IMR-90 (cell line): ENCODE measurements around the gene ITGA1. TPM values are rescaled to one million over a fixed set of nuclear protein-coding genes. Genes with fewer than 3 reads are reported as not detected.

Source experiments
- ATAC-seq: fragments of 200-7000 bp; cut with Tn5 transposase; 2 replicates; pipeline ENCODE4 v1.9.1; 2020; ENCODE audit warnings: low read depth, mild to moderate bottlenecking, moderate library complexity
- BruUV-seq: library from RNA; stranded (reverse); fragments of 400-500 nt; replicated peaks from 2 replicates; lab custom pipeline; 2021; lab: Mats Ljungman, UMichigan
- CTCF ChIA-PET: fragments of 300-600 bp; formaldehyde crosslinking; extraction: SDS; loops from one replicate; lab custom pipeline; 2021; ENCODE audit warnings: antibody characterized with exemption; lab: Yijun Ruan, JAX
- POLR2A ChIA-PET: fragments of 300-600 bp; sonication (Branson Sonifier 250); formaldehyde crosslinking; loops from one replicate; lab custom pipeline; 2022; ENCODE audit warnings: antibody characterized with exemption; ENCODE audit not compliant: unreplicated experiment; lab: Charles Lee
- DNase-seq: peaks from one replicate; pipeline ENCODE4 v3.0.0; 2013
- H2AFZ ChIP-seq: replicated peaks from 2 replicates; pipeline ENCODE3; 2013; ENCODE audit warnings: low read length, mild to moderate bottlenecking; ENCODE audit not compliant: poor library complexity
- H2AK5ac ChIP-seq: 2 replicates; pipeline ENCODE4 v1.6.1; 2013; ENCODE audit warnings: low read depth, low read length, inconsistent platforms
- H2AK9ac ChIP-seq: replicated peaks from 2 replicates; pipeline ENCODE3; 2013; ENCODE audit warnings: mild to moderate bottlenecking, low read depth, low read length, moderate library complexity; ENCODE audit not compliant: poor library complexity
- H2BK120ac ChIP-seq: 2 replicates; pipeline ENCODE4 v1.6.1; 2013; ENCODE audit warnings: low read depth, low read length, inconsistent platforms
- H2BK15ac ChIP-seq: 3 replicates; pipeline ENCODE4 v1.6.1; 2013; ENCODE audit warnings: low read depth, low read length, inconsistent platforms
- H2BK20ac ChIP-seq: 2 replicates; pipeline ENCODE4 v1.6.1; 2013; ENCODE audit warnings: low read depth, mild to moderate bottlenecking, inconsistent platforms, low read length, moderate library complexity
- H2BK5ac ChIP-seq: 2 replicates; pipeline ENCODE4 v1.6.1; 2013; ENCODE audit warnings: mild to moderate bottlenecking, low read depth, low read length, inconsistent platforms; ENCODE audit not compliant: poor library complexity, severe bottlenecking
- H3K14ac ChIP-seq: replicated peaks from 2 replicates; pipeline ENCODE4 v1.6.1; 2013; ENCODE audit warnings: low read depth, low read length, inconsistent platforms
- H3K18ac ChIP-seq: 2 replicates; pipeline ENCODE4 v1.6.1; 2013; ENCODE audit warnings: low read depth, low read length, control low read depth
- H3K23ac ChIP-seq: 2 replicates; pipeline ENCODE4 v1.6.1; 2013; ENCODE audit warnings: low read depth, low read length, inconsistent platforms
- H3K27ac ChIP-seq: 2 replicates; pipeline ENCODE4 v1.5.1; 2013; ENCODE audit warnings: mild to moderate bottlenecking, control low read depth, low read length; ENCODE audit not compliant: insufficient read depth
- H3K27me3 ChIP-seq: 2 replicates; pipeline ENCODE4 v1.6.1; 2013; ENCODE audit warnings: low read length; ENCODE audit not compliant: control insufficient read depth, insufficient read depth
- H3K36me3 ChIP-seq: 2 replicates; pipeline ENCODE4 v1.6.1; 2013; ENCODE audit warnings: low read length, mixed read lengths; ENCODE audit not compliant: control insufficient read depth, insufficient read depth
- H3K4ac ChIP-seq: 2 replicates; pipeline ENCODE4 v1.6.1; 2013; ENCODE audit warnings: low read depth, low read length, inconsistent platforms
- H3K4me1 ChIP-seq: 2 replicates; pipeline ENCODE4 v1.6.1; 2013; ENCODE audit warnings: low read length, mixed read lengths; ENCODE audit not compliant: control insufficient read depth, insufficient read depth
- H3K4me2 ChIP-seq: 2 replicates; pipeline ENCODE4 v1.6.1; 2013; ENCODE audit warnings: low read depth, mild to moderate bottlenecking, control low read depth, low read length, moderate library complexity
- H3K4me3 ChIP-seq: 2 replicates; pipeline ENCODE4 v1.5.1; 2013; ENCODE audit warnings: low read depth, mild to moderate bottlenecking, control low read depth, low read length, moderate library complexity; ENCODE audit not compliant: insufficient read depth
- H3K56ac ChIP-seq: 2 replicates; pipeline ENCODE4 v1.6.1; 2013; ENCODE audit warnings: low read length, inconsistent platforms; ENCODE audit not compliant: insufficient read depth; ENCODE audit errors: extremely low read depth
- H3K79me1 ChIP-seq, 2 experiments: 2 replicates each; pipeline ENCODE4 v1.6.1; 2013; ENCODE audit warnings: low read length in 2 of 2, inconsistent platforms in 1 of 2, low read depth in 1 of 2
- H3K9ac ChIP-seq: 2 replicates; pipeline ENCODE4 v1.6.1; 2013; ENCODE audit warnings: low read depth, low read length, control low read depth
- H3K9me1 ChIP-seq: 2 replicates; pipeline ENCODE4 v1.6.1; 2013; ENCODE audit warnings: low read length, inconsistent platforms; ENCODE audit not compliant: insufficient read depth
- H3K9me3 ChIP-seq: 2 replicates; pipeline ENCODE4 v1.6.1; 2013; ENCODE audit warnings: low read length; ENCODE audit not compliant: control insufficient read depth, insufficient read depth
- H4K20me1 ChIP-seq: 2 replicates; pipeline ENCODE4 v1.6.1; 2013; ENCODE audit warnings: low read length, inconsistent platforms; ENCODE audit not compliant: insufficient read depth
- H4K5ac ChIP-seq: 2 replicates; pipeline ENCODE4 v1.6.1; 2013; ENCODE audit warnings: mild to moderate bottlenecking, low read depth, low read length, control low read depth
- H4K8ac ChIP-seq, 2 experiments: 2 replicates each; pipeline ENCODE4 v1.6.1; 2013; ENCODE audit warnings: low read depth in 2 of 2, low read length in 2 of 2, control low read depth in 1 of 2, inconsistent platforms in 1 of 2
- H4K91ac ChIP-seq: 2 replicates; pipeline ENCODE4 v1.6.1; 2013; ENCODE audit warnings: low read depth, low read length, inconsistent platforms; ENCODE audit not compliant: insufficient read depth
- BHLHE40 ChIP-seq: fragments of 150-350 bp; IDR thresholded peaks from 2 replicates; pipeline ENCODE4 v1.6.1; 2016; ENCODE audit warnings: mild to moderate bottlenecking, low read depth, low read length
- CEBPB ChIP-seq: IDR thresholded peaks from 2 replicates; pipeline ENCODE4 v1.6.1; 2012; ENCODE audit warnings: low read depth, low read length, improper control_type of control experiment
- CHD1 ChIP-seq: IDR thresholded peaks from 2 replicates; pipeline ENCODE4 v1.6.1; 2012; ENCODE audit warnings: low read depth, low read length, improper control_type of control experiment
- MAZ ChIP-seq: IDR thresholded peaks from 2 replicates; pipeline ENCODE4 v1.6.1; 2012; ENCODE audit warnings: low read depth, mild to moderate bottlenecking, low read length, improper control_type of control experiment, moderate library complexity, borderline replicate concordance
- NFE2L2 ChIP-seq: fragments of 150-350 bp; IDR thresholded peaks from 2 replicates; pipeline ENCODE4 v1.6.1; 2016; ENCODE audit warnings: low read depth, mild to moderate bottlenecking, low read length
- POLR2A ChIP-seq: IDR thresholded peaks from 2 replicates; pipeline ENCODE4 v1.6.1; 2012; ENCODE audit warnings: mild to moderate bottlenecking, low read depth, low read length
- RAD21 ChIP-seq: IDR thresholded peaks from 2 replicates; pipeline ENCODE4 v1.6.1; 2012; ENCODE audit warnings: low read length, improper control_type of control experiment
- RCOR1 ChIP-seq: IDR thresholded peaks from 2 replicates; pipeline ENCODE4 v1.6.1; 2012; ENCODE audit warnings: mild to moderate bottlenecking, low read length, improper control_type of control experiment; ENCODE audit not compliant: insufficient replicate concordance
- SMC3 ChIP-seq: fragments of 150-350 bp; IDR thresholded peaks from 2 replicates; pipeline ENCODE4 v1.6.1; 2016; ENCODE audit warnings: low read depth, mild to moderate bottlenecking, antibody characterized with exemption, low read length, moderate library complexity
- WGBS, 2 experiments: methylation state at CpG; one replicate each; pipeline versions ENCODE4 v1.1.5 to v1.1.7; 2013; ENCODE audit warnings: missing lambda C conversion rate in 2 of 2; ENCODE audit not compliant: insufficient read length in 1 of 2; ENCODE audit errors: extremely low coverage in 2 of 2; 5-methylcytosine and 5-hydroxymethylcytosine counted together
- dilution Hi-C: fragments of 300-500 bp; cut with HindIII; formaldehyde crosslinking; loops from one replicate; pipeline ENCODE4 v1.14.3; 2018; ENCODE audit warnings: low sequenced_read_pairs; ENCODE audit not compliant: unreplicated experiment
- in situ Hi-C: fragments of 300-500 bp; cut with MboI; formaldehyde crosslinking; loops from 3 replicates; pipeline ENCODE4 v1.14.3; 2019; ENCODE audit warnings: low sequenced_read_pairs, inconsistent platforms, mixed read lengths
- intact Hi-C: fragments of 100-400 bp; cut with micrococcal nuclease; formaldehyde crosslinking; loops from 2 replicates; pipeline ENCODE4 v1.10.0; 2022
- polyA plus RNA-seq, 3 experiments: library from polyadenylated mRNA; depleted of rRNA; stranded (reverse); fragments of >200 nt; gene quantifications; 2 replicates each; pipeline ENCODE4 v1.2.3, GENCODE V29; 2012; ENCODE audit warnings: low replicate concordance in 1 of 3
- total RNA-seq: library from RNA; depleted of rRNA; stranded (reverse); fragments of >200 nt; gene quantifications from 2 replicates; pipeline ENCODE4 v1.2.3, GENCODE V29; 2012
- TF ChIP-seq, protein P1 (sequence below): conservative IDR thresholded peaks from 2 replicates; pipeline ENCODE4 v1.5.1; 2012; ENCODE audit warnings: mild to moderate bottlenecking, low read depth, low read length, improper control_type of control experiment
- TF ChIP-seq, protein P2 (sequence below): fragments of 150-350 bp; IDR thresholded peaks from 2 replicates; pipeline ENCODE4 v1.6.1; 2017; ENCODE audit warnings: mild to moderate bottlenecking, antibody characterized with exemption, low read length, low read depth

ITGA1 gene
- total and polyA plus RNA-seq, 2 of the 4 experiments (the other 2 are of a cell fraction): 22.3 to 95.2 TPM

DNA sequence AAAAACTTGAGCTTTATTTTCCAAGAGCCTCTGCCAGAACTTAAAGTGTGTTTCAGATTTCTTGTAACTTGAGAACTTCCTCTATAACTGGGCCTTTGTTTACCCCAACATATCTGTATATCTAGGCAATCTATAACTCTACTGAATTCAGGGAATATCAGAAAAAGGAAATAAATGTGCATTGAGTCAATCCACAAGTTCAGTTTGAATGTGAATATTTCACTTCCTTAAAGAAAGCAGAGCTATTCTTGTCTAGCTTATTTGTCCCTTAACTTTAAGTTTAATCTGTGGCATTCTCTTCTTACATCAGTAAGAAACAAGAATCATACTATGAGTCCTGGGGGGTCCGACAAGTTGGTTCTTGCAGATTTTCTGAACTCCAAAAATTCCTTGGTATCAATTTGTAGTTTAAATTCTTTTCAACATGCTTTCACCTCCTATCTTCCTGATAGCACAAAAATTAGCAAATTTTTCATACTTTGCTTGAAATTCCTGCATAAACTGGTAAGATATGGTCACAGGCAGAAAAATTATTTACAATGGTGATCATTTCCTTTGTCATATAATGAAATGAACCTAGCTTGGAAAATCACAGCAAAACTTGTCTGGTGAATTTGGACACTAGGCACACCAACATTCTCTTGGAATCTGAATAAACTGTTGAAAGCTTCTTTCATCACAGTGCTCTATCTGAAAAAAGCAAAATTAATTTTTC, 19.8 kb upstream of the ITGA1 start:
- no peak overlapping the region for H3K14ac ChIP-seq
- no peaks in the 10 kb centered on the region for H3K36me3 ChIP-seq
- ChIA-PET POLR2A (interaction anchor here (0.8 kb wide), 1 partner anchor 9 kb away, joined by 3 read pairs; no protein-coding TSS in a partner anchor), CTCF (interaction anchor here (0.6 to 1.0 kb wide), 2 partner anchors 20 to 35 kb away, joined by 3 read pairs; partner anchors contain the start of genes ITGA1 and PELO)
- no peak overlapping the region for H4K91ac ChIP-seq
- H3K4me1 ChIP-seq: no peaks in the 10 kb centered on the region
- no peaks in the 10 kb centered on the region for H3K27me3 ChIP-seq
- no peak overlapping the region for H4K8ac ChIP-seq
- H3K18ac ChIP-seq: no peak overlapping the region
- no peaks in the 10 kb centered on the region for H3K79me1 ChIP-seq
- no peak overlapping the region for H4K5ac ChIP-seq
- no peak overlapping the region for H2AFZ ChIP-seq
- BruUV-seq: no TSS peak
- H3K56ac ChIP-seq: no peak overlapping the region
- ATAC-seq (no peak), DNase-seq (no peak)
- no peak overlapping the region for H2BK5ac ChIP-seq
- H3K9me1 ChIP-seq: no peaks in the 10 kb centered on the region
- no peaks in the 10 kb centered on the region for H3K9me3 ChIP-seq
- H2BK15ac ChIP-seq: no peak overlapping the region
- intact Hi-C loops (no loop called here), in situ Hi-C loops (no loop called here), dilution Hi-C loops (no loop called here)
- H2AK9ac ChIP-seq: no peak overlapping the region
- no peak overlapping the region for H3K4me2 ChIP-seq
- TF ChIP-seq POLR2A (no peak), NFE2L2 (no peak), RCOR1 (no peak), CHD1 (no peak), MAZ (no peak), CEBPB (no peak), RAD21 (no peak), BHLHE40 (no peak), SMC3 (no peak)
- TF ChIP-seq, protein P1, sequence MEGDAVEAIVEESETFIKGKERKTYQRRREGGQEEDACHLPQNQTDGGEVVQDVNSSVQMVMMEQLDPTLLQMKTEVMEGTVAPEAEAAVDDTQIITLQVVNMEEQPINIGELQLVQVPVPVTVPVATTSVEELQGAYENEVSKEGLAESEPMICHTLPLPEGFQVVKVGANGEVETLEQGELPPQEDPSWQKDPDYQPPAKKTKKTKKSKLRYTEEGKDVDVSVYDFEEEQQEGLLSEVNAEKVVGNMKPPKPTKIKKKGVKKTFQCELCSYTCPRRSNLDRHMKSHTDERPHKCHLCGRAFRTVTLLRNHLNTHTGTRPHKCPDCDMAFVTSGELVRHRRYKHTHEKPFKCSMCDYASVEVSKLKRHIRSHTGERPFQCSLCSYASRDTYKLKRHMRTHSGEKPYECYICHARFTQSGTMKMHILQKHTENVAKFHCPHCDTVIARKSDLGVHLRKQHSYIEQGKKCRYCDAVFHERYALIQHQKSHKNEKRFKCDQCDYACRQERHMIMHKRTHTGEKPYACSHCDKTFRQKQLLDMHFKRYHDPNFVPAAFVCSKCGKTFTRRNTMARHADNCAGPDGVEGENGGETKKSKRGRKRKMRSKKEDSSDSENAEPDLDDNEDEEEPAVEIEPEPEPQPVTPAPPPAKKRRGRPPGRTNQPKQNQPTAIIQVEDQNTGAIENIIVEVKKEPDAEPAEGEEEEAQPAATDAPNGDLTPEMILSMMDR: no peak
- TF ChIP-seq, protein P2, sequence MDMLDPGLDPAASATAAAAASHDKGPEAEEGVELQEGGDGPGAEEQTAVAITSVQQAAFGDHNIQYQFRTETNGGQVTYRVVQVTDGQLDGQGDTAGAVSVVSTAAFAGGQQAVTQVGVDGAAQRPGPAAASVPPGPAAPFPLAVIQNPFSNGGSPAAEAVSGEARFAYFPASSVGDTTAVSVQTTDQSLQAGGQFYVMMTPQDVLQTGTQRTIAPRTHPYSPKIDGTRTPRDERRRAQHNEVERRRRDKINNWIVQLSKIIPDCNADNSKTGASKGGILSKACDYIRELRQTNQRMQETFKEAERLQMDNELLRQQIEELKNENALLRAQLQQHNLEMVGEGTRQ: no peak
- H2AK5ac ChIP-seq: no peak overlapping the region
- H3K4ac ChIP-seq: no peak overlapping the region
- no peak overlapping the region for H3K23ac ChIP-seq
- H3K4me3 ChIP-seq: no peak overlapping the region
- H3K27ac ChIP-seq: no peak overlapping the region
- H2BK120ac ChIP-seq: no peak overlapping the region
- no CpG with 5 or more reads among the region's 1 CpG for WGBS, 2 experiments
- H2BK20ac ChIP-seq: no peak overlapping the region
- no peaks in the 10 kb centered on the region for H4K20me1 ChIP-seq
- H3K9ac ChIP-seq: no peak overlapping the region
